ENCODE results near the gene COIL. TPM values are rescaled to one million over a fixed set of nuclear protein-coding genes. Genes with fewer than 3 reads are reported as not detected.

COIL gene
- total and polyA plus RNA-seq, 2 experiments from 2014 or later, result 10.5 to 10.9 TPM

GRCh38 chr17:56917559-56918296 lies 43.1 kb downstream of the COIL start:
- H3K4me3 ChIP-seq, result no peak overlapping the region
- in situ Hi-C loops (cut with MboI), result no loop called here
- H4K20me1 ChIP-seq (ENCODE audit: insufficient read depth), result no peaks in the 10 kb centered on the region
- H2AFZ ChIP-seq, result no peak overlapping the region
- peaks cover 23% of the 10 kb centered on the region for H3K79me2 ChIP-seq (ENCODE audit: insufficient read depth)
- no peaks in the 10 kb centered on the region for H3K9me2 ChIP-seq (ENCODE audit: insufficient read depth)
- DNase-seq, result peak; percentile 57
- 56 to 66% methylated on average over 4 of the region's 4 CpGs for WGBS, 2 experiments (ENCODE audit: low coverage in 1 of 2, low lambda C conversion rate in 2 of 2, missing lambda C conversion rate in 2 of 2)
- no peaks in the 10 kb centered on the region for H3K36me3 ChIP-seq (ENCODE audit: low read depth)
- peaks cover 4% of the 10 kb centered on the region for H3K9me3 ChIP-seq (ENCODE audit: low read depth)
- H3K4me1 ChIP-seq (ENCODE audit: insufficient read depth), result peaks cover 21% of the 10 kb centered on the region
- H3K27me3 ChIP-seq (replicated peaks; ENCODE audit: insufficient read depth), result no peaks in the 10 kb centered on the region
- no peak overlapping the region for H3K4me2 ChIP-seq (ENCODE audit: unreplicated experiment)
- H3K27ac ChIP-seq, result no peak overlapping the region
- no peak for TF ChIP-seq EZH2phosphoT487 (IDR thresholded peaks at IDR 0.05; ENCODE audit: insufficient read depth, low read depth)
- H3K9ac ChIP-seq, result no peak overlapping the region
- peaks cover 29% of the 10 kb centered on the region for H3F3A ChIP-seq (ENCODE audit: insufficient read depth)

GRCh38 chr17:56914581-56915273 lies 46.1 kb downstream of the COIL start:
- peak overlapping the region; percentile 94 for H3K9ac ChIP-seq
- H3K27me3 ChIP-seq (replicated peaks; ENCODE audit: insufficient read depth), result no peaks in the 10 kb centered on the region
- no peaks in the 10 kb centered on the region for H4K20me1 ChIP-seq (ENCODE audit: insufficient read depth)
- peak overlapping the region; percentile 89 for H3K27ac ChIP-seq
- H3K4me2 ChIP-seq (ENCODE audit: unreplicated experiment), result peak overlapping the region; percentile 100
- H3K9me2 ChIP-seq (ENCODE audit: insufficient read depth), result no peaks in the 10 kb centered on the region
- TF ChIP-seq EZH2phosphoT487 (IDR thresholded peaks at IDR 0.05; ENCODE audit: insufficient read depth, low read depth) (no peak), EZH2 (IDR thresholded peaks at IDR 0.05; ENCODE audit: insufficient read depth, poor library complexity, severe bottlenecking) (no peak)
- H3K4me3 ChIP-seq, result peak overlapping the region; percentile 90
- WGBS, 2 experiments (ENCODE audit: low coverage in 1 of 2, low lambda C conversion rate in 2 of 2, missing lambda C conversion rate in 2 of 2), result 3 to 4% methylated on average over 14 of the region's 14 CpGs
- peaks cover 30% of the 10 kb centered on the region for H3K4me1 ChIP-seq (ENCODE audit: insufficient read depth)
- peaks cover 29% of the 10 kb centered on the region for H3F3A ChIP-seq (ENCODE audit: insufficient read depth)
- peak overlapping the region; percentile 86 for H2AFZ ChIP-seq
- in situ Hi-C loops (cut with MboI), result no loop called here
- H3K36me3 ChIP-seq (ENCODE audit: low read depth), result no peaks in the 10 kb centered on the region
- DNase-seq, result peak; percentile 68
- H3K9me3 ChIP-seq (ENCODE audit: low read depth), result peaks cover 4% of the 10 kb centered on the region
- H3K79me2 ChIP-seq (ENCODE audit: insufficient read depth), result peaks cover 53% of the 10 kb centered on the region

GRCh38 chr17:56913867-56914580 lies 46.8 kb downstream of the COIL start, which contains the start of gene TRIM25:
TRIM25 (minus strand) TSS chr17:56914049; CDS start chr17:56913988, 61 bp downstream.
- no peak for TF ChIP-seq EZH2phosphoT487 (IDR thresholded peaks at IDR 0.05; ENCODE audit: insufficient read depth, low read depth)
- TF ChIP-seq EZH2 (IDR thresholded peaks at IDR 0.05; ENCODE audit: insufficient read depth, poor library complexity, severe bottlenecking), result no peak
- Histone ChIP-seq H2AFZ (peak within 1 kb of the TSS; percentile 86), H3K79me2 (ENCODE audit: insufficient read depth) (peaks cover 60% of the 10 kb centered on the region)

GRCh38 chr17:56913353-56913866 lies 47.4 kb downstream of the COIL start:
- H3K27ac ChIP-seq, result peak overlapping the region; percentile 89
- peak overlapping the region; percentile 86 for H2AFZ ChIP-seq
- 0 out of 2 replicates have a peak, but pooled peaks cover 2% of the 10 kb centered on the region for H3K36me3 ChIP-seq (ENCODE audit: low read depth)
- peak overlapping the region; percentile 100 for H3K4me2 ChIP-seq (ENCODE audit: unreplicated experiment)
- no peaks in the 10 kb centered on the region for H4K20me1 ChIP-seq (ENCODE audit: insufficient read depth)
- in situ Hi-C loops (cut with MboI), result no loop called here
- peaks cover 4% of the 10 kb centered on the region for H3K9me3 ChIP-seq (ENCODE audit: low read depth)
- peaks cover 30% of the 10 kb centered on the region for H3K4me1 ChIP-seq (ENCODE audit: insufficient read depth)
- H3K9me2 ChIP-seq (ENCODE audit: insufficient read depth), result no peaks in the 10 kb centered on the region
- H3K27me3 ChIP-seq (replicated peaks; ENCODE audit: insufficient read depth), result no peaks in the 10 kb centered on the region
- TF ChIP-seq EZH2phosphoT487 (IDR thresholded peaks at IDR 0.05; ENCODE audit: insufficient read depth, low read depth), result no peak
- TF ChIP-seq EZH2 (IDR thresholded peaks at IDR 0.05; ENCODE audit: insufficient read depth, poor library complexity, severe bottlenecking), result no peak
- WGBS, 2 experiments (ENCODE audit: low coverage in 1 of 2, low lambda C conversion rate in 2 of 2, missing lambda C conversion rate in 2 of 2), result 0 to 1% methylated on average over 42 of the region's 44 CpGs
- peak; percentile 58 for DNase-seq
- peaks cover 66% of the 10 kb centered on the region for H3K79me2 ChIP-seq (ENCODE audit: insufficient read depth)
- H3K4me3 ChIP-seq, result peak overlapping the region; percentile 90
- peak overlapping the region; percentile 94 for H3K9ac ChIP-seq
- peaks cover 29% of the 10 kb centered on the region for H3F3A ChIP-seq (ENCODE audit: insufficient read depth)

More at GRCh38 chr17:56913867-56914580, 46.8 kb downstream of the COIL start, which contains the start of gene TRIM25:
- H3K9me3 ChIP-seq (ENCODE audit: low read depth), result peaks cover 4% of the 10 kb centered on the region
- peaks cover 29% of the 10 kb centered on the region for H3F3A ChIP-seq (ENCODE audit: insufficient read depth)
- H3K9me2 ChIP-seq (ENCODE audit: insufficient read depth), result no peaks in the 10 kb centered on the region
- in situ Hi-C loops (cut with MboI), result no loop called here
- H3K4me2 ChIP-seq (ENCODE audit: unreplicated experiment), result peak within 1 kb of the TSS; percentile 100
- peak within 1 kb of the TSS; percentile 94 for H3K9ac ChIP-seq
- 0 to 1% methylated on average over 29 to 39 of the region's 58 CpGs for WGBS, 2 experiments (ENCODE audit: low coverage in 1 of 2, low lambda C conversion rate in 2 of 2, missing lambda C conversion rate in 2 of 2)
- no peaks in the 10 kb centered on the region for H3K36me3 ChIP-seq (ENCODE audit: low read depth)
- H3K4me1 ChIP-seq (ENCODE audit: insufficient read depth), result peaks cover 30% of the 10 kb centered on the region
- peak; percentile 96 for DNase-seq
- peak within 1 kb of the TSS; percentile 90 for H3K4me3 ChIP-seq
- H3K27me3 ChIP-seq (replicated peaks; ENCODE audit: insufficient read depth), result no peaks in the 10 kb centered on the region
- H4K20me1 ChIP-seq (ENCODE audit: insufficient read depth), result no peaks in the 10 kb centered on the region
- H3K27ac ChIP-seq, result peak within 1 kb of the TSS; percentile 89

Data from GM23248 (cell line).